ENCODE results near the gene NSA2. TPM values are rescaled to one million over a fixed set of nuclear protein-coding genes. Genes with fewer than 3 reads are reported as not detected.

The NSA2 gene
- total and polyA plus RNA-seq, 2 of the 13 experiments (the other 11 are each of a cell fraction or from before 2014, with no cell fraction given) = 33.0 to 101 TPM

DNA sequence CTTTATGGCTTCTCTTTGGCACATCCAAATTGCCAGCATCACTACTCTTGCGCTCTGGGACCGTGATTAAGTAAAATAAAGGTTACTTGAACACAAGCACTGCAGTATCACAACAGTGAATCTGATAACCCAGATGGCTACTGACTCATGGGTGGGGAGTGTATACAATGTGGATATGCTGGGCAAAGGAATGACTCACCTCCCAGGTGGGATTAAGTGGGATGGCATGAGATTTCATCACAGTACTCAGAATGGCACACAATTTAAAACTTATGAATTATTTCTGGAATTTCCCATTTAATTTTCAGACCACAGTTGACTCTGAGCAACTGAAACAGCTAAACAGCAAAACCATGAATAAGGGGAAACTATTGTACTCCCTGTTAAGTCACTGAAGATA, 4.5 kb upstream of the NSA2 start:
- in situ Hi-C loops (cut with HindIII; ENCODE audit: extremely low pct_ligation_motif_present, low pct_unique_long_range_greater_than_20kb) (no loop called here), intact Hi-C loops (cut with micrococcal nuclease; ENCODE audit: unreplicated experiment) (no loop called here)
- ATAC-seq (no peak), DNase-seq (ENCODE audit: low spot score) (peak; percentile 22), FAIRE-seq (no peak)
- H3K4me3 ChIP-seq (replicated peaks in 1 of 3; ENCODE audit: insufficient read depth in 1 of 3, low read depth in 2 of 3, low read length in 3 of 3) = no peak overlapping the region
- peaks cover 4 to 31% of the 10 kb centered on the region in 2 experiments for H3K36me3 ChIP-seq (replicated peaks in 1 of 2; ENCODE audit: control insufficient read depth in 1 of 2, insufficient read depth in 2 of 2, low read length in 2 of 2)
- CTCF ChIA-PET (ENCODE audit: low intra/inter-chr PET ratio, low total read pairs) = no interaction called here
- no peaks in the 10 kb centered on the region; a peak in 1 of 5 replicates for H3K27me3 ChIP-seq (ENCODE audit: control insufficient read depth in 1 of 2, insufficient read depth in 2 of 2, low read length in 2 of 2)
- H3K9ac ChIP-seq (ENCODE audit: insufficient read depth, low read depth, low read length) = no peak overlapping the region
- H3K27ac ChIP-seq (ENCODE audit: extremely low read length, insufficient read depth, low read length) = no peak overlapping the region
- POLR2A ChIA-PET = no interaction called here
- peaks cover 33% of the 10 kb centered on the region for H3K79me2 ChIP-seq (ENCODE audit: insufficient read depth, low read length)
- no peak overlapping the region for H3K4me2 ChIP-seq (ENCODE audit: low read depth, low read length)
- no peaks in the 10 kb centered on the region for H3K9me3 ChIP-seq (ENCODE audit: low read length)
- TF ChIP-seq FOSL2 (CRISPR knock-in tag; IDR thresholded peaks at IDR 0.05) (peak; percentile 81), BRCA1 (CRISPR knock-in tag; IDR thresholded peaks at IDR 0.05) (no peak), THAP11 (CRISPR knock-in tag; IDR thresholded peaks at IDR 0.05) (no peak), ZBTB34 (CRISPR knock-in tag; IDR thresholded peaks at IDR 0.05) (no peak), KAT2B (IDR thresholded peaks at IDR 0.05; ENCODE audit: borderline replicate concordance, low read depth, low read length) (no peak), ZNF674 (CRISPR knock-in tag; IDR thresholded peaks at IDR 0.05; ENCODE audit: low read depth) (no peak), ZNF451 (CRISPR knock-in tag; IDR thresholded peaks at IDR 0.05) (no peak)
- TF ChIP-seq, protein P1, sequence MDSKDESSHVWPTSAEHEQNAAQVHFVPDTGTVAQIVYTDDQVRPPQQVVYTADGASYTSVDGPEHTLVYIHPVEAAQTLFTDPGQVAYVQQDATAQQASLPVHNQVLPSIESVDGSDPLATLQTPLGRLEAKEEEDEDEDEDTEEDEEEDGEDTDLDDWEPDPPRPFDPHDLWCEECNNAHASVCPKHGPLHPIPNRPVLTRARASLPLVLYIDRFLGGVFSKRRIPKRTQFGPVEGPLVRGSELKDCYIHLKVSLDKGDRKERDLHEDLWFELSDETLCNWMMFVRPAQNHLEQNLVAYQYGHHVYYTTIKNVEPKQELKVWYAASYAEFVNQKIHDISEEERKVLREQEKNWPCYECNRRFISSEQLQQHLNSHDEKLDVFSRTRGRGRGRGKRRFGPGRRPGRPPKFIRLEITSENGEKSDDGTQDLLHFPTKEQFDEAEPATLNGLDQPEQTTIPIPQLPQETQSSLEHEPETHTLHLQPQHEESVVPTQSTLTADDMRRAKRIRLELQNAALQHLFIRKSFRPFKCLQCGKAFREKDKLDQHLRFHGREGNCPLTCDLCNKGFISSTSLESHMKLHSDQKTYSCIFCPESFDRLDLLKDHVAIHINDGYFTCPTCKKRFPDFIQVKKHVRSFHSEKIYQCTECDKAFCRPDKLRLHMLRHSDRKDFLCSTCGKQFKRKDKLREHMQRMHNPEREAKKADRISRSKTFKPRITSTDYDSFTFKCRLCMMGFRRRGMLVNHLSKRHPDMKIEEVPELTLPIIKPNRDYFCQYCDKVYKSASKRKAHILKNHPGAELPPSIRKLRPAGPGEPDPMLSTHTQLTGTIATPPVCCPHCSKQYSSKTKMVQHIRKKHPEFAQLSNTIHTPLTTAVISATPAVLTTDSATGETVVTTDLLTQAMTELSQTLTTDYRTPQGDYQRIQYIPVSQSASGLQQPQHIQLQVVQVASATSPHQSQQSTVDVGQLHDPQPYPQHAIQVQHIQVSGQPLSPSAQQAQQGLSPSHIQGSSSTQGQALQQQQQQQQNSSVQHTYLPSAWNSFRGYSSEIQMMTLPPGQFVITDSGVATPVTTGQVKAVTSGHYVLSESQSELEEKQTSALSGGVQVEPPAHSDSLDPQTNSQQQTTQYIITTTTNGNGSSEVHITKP (CRISPR knock-in tag; IDR thresholded peaks at IDR 0.05; ENCODE audit: low read depth) = no peak
- WGBS (ENCODE audit: low lambda C conversion rate) = 98% methylated on average over 2 of the region's 2 CpGs
- no peaks in the 10 kb centered on the region for H4K20me1 ChIP-seq (ENCODE audit: insufficient read depth, low read length)
- H2AFZ ChIP-seq (ENCODE audit: low read length) = no peak overlapping the region
- BruUV-seq (replicated peaks) = no TSS peak
- H3K4me1 ChIP-seq (ENCODE audit: insufficient read depth, low read length) = peaks cover 17% of the 10 kb centered on the region
